Forelimb muscle (tissue), 1 donor: ENCODE results near the gene SGCD. TPM values are rescaled to one million over a fixed set of nuclear protein-coding genes. Genes with fewer than 3 reads are reported as not detected.
A peak's percentile ranks its signal among the peaks of the same experiment; 100 is the strongest.

Experiments
- DNase-seq: peaks from one replicate; pipeline ENCODE4 v3.0.0-alpha.2; 2013; ENCODE audit warnings: low read depth
- polyA plus RNA-seq: library from polyadenylated mRNA; unstranded; fragments of 120-200 nt; gene quantifications from one replicate; pipeline ENCODE4 v1.2.1, GENCODE V29; 2013; ENCODE audit not compliant: insufficient read length

SGCD gene
- polyA plus RNA-seq, 1 donor: 82.1 TPM

- DNase-seq: no peak
Measured at GRCh38 chr5:156505101-156505500, 178.1 kb downstream of the SGCD start.

GRCh38 chr5:156513123-156513815 lies 186.3 kb downstream of the SGCD start:
- no peak for DNase-seq

- DNase-seq: no peak
Measured at GRCh38 chr5:156515121-156515520, 188.2 kb downstream of the SGCD start.

- DNase-seq: no peak
Measured at GRCh38 chr5:156515803-156516360, 188.9 kb downstream of the SGCD start.

- no peak for DNase-seq
Measured at GRCh38 chr5:156522651-156523529, 195.9 kb downstream of the SGCD start.

- DNase-seq: no peak
Measured at GRCh38 chr5:156523607-156524006, 196.6 kb downstream of the SGCD start.

- DNase-seq: peak; percentile 90
Measured at GRCh38 chr5:156526081-156526925, 199.3 kb downstream of the SGCD start.

- no peak for DNase-seq
Measured at GRCh38 chr5:156527611-156528010, 200.6 kb downstream of the SGCD start.

- no peak for DNase-seq
Measured at GRCh38 chr5:156528673-156529072, 201.7 kb downstream of the SGCD start.

GRCh38 chr5:156529892-156530291 lies 202.9 kb downstream of the SGCD start:
- no peak for DNase-seq

- DNase-seq: no peak
Measured at GRCh38 chr5:156531199-156531598, 204.2 kb downstream of the SGCD start.

GRCh38 chr5:156532921-156533320 lies 206.0 kb downstream of the SGCD start:
- no peak for DNase-seq

- no peak for DNase-seq
Measured at GRCh38 chr5:156534085-156534484, 207.1 kb downstream of the SGCD start.

- peak; percentile 56 for DNase-seq
Measured at GRCh38 chr5:156534906-156535485, 208.0 kb downstream of the SGCD start.

- no peak for DNase-seq
Measured at GRCh38 chr5:156540491-156540890, 213.5 kb downstream of the SGCD start.

GRCh38 chr5:156541582-156541981 lies 214.6 kb downstream of the SGCD start:
- DNase-seq: no peak

GRCh38 chr5:156543348-156544145 lies 216.6 kb downstream of the SGCD start:
- DNase-seq: no peak

GRCh38 chr5:156552855-156553358 lies 225.9 kb downstream of the SGCD start:
- no peak for DNase-seq

- DNase-seq: no peak
Measured at GRCh38 chr5:156556666-156557406, 229.9 kb downstream of the SGCD start.

GRCh38 chr5:156560002-156560401 lies 233.0 kb downstream of the SGCD start:
- DNase-seq: no peak
